ENCODE data around the gene PLEKHG4. TPM values are rescaled to one million over a fixed set of nuclear protein-coding genes. Genes with fewer than 3 reads are reported as not detected.

Gene PLEKHG4
- polyA plus RNA-seq, 1 of the 3 experiments (the other 2 are of a cell fraction): 65.5 TPM

GRCh38 chr16:67248073-67248400, 31.3 kb upstream of the PLEKHG4 start:
- Histone ChIP-seq H2AFZ (ENCODE audit: low read depth) (peak overlapping the region; percentile 85), H3K27me3 (ENCODE audit: insufficient read depth) (no peaks in the 10 kb centered on the region), H4K20me1 (ENCODE audit: insufficient read depth) (no peaks in the 10 kb centered on the region), H3K79me2 (ENCODE audit: insufficient read depth) (peaks cover 37% of the 10 kb centered on the region), H3K9me3 (no peaks in the 10 kb centered on the region), H3K4me3 (ENCODE audit: low read depth in 2 of 2, low read length in 1 of 2) (peak overlapping the region; percentile 92 to 95), H3F3A (replicated peaks; ENCODE audit: insufficient read depth) (peaks cover 39% of the 10 kb centered on the region), H3K27ac (ENCODE audit: low read depth in 2 of 2, low read length in 1 of 2) (peak overlapping the region; percentile 46 to 69; a peak in 3 of 4 replicates), H3K9me2 (no peaks in the 10 kb centered on the region), H3K4me2 (peak overlapping the region; percentile 98), H3K9ac (peak overlapping the region; percentile 88), H3K36me3 (replicated peaks in 1 of 2; ENCODE audit: control insufficient read depth in 1 of 2, insufficient read depth in 2 of 2, low read length in 1 of 2) (no peaks in the 10 kb centered on the region), H3K4me1 (ENCODE audit: control insufficient read depth in 1 of 2, insufficient read depth in 2 of 2, low read depth in 1 of 2, low read length in 1 of 2) (peaks cover 43 to 48% of the 10 kb centered on the region in 2 experiments)
- TF ChIP-seq REST (IDR thresholded peaks at IDR 0.05; ENCODE audit: low read depth, low read length): no peak
- no peak for TF ChIP-seq TCF12 (IDR thresholded peaks at IDR 0.05)
- TF ChIP-seq JUND (IDR thresholded peaks at IDR 0.05): no peak
- TF ChIP-seq USF1 (IDR thresholded peaks at IDR 0.05; ENCODE audit: borderline replicate concordance, low read depth): no peak
- TF ChIP-seq SMC3 (IDR thresholded peaks at IDR 0.05; ENCODE audit: low read depth, low read length): no peak
- TF ChIP-seq POLR2AphosphoS5 (IDR thresholded peaks at IDR 0.05; ENCODE audit: low read depth, low read length): no peak
- 0 out of 2 replicates have a peak, but pooled peaks have one; percentile 3 for TF ChIP-seq SIN3A (IDR thresholded peaks at IDR 0.05; ENCODE audit: borderline replicate concordance, low read depth, low read length)
- no peak for TF ChIP-seq RAD21 (IDR thresholded peaks at IDR 0.05; ENCODE audit: low read length)
- no peak for TF ChIP-seq USF2 (IDR thresholded peaks at IDR 0.05; ENCODE audit: borderline replicate concordance, low read depth, low read length)
- no peak for TF ChIP-seq GATA2 (CRISPR knock-in tag; IDR thresholded peaks at IDR 0.05)
- no peak for TF ChIP-seq IRF3 (IDR thresholded peaks at IDR 0.05; ENCODE audit: low read depth, low read length)
- TF ChIP-seq NFIC (IDR thresholded peaks at IDR 0.05; ENCODE audit: borderline replicate concordance): no peak
- TF ChIP-seq MXI1 (IDR thresholded peaks at IDR 0.05; ENCODE audit: low read depth, low read length): 0 out of 2 replicates have a peak, but pooled peaks have one; percentile 14
- TF ChIP-seq GABPA (IDR thresholded peaks at IDR 0.05; ENCODE audit: low read depth): no peak
- TF ChIP-seq TAF1 (IDR thresholded peaks at IDR 0.05; ENCODE audit: borderline replicate concordance, low read depth, low read length): no peak
- peak; percentile 41; the same call in 1 of the 2 replicates for TF ChIP-seq MAX (IDR thresholded peaks at IDR 0.05; ENCODE audit: low read depth)
- no peak for TF ChIP-seq RXRA (IDR thresholded peaks at IDR 0.05; ENCODE audit: borderline replicate concordance, low read depth)
- TF ChIP-seq EZH2phosphoT487 (IDR thresholded peaks at IDR 0.05; ENCODE audit: borderline replicate concordance, low read depth): no peak
- TF ChIP-seq CTCF (IDR thresholded peaks at IDR 0.05): no peak
- no peak for TF ChIP-seq FOXM1 (IDR thresholded peaks at IDR 0.05; ENCODE audit: low read depth)
- WGBS (ENCODE audit: low lambda C conversion rate): 11% methylated on average over 7 of the region's 7 CpGs
- ChIA-PET CTCF (interaction anchor here (0.9 to 4.5 kb wide), 12 partner anchors 10 to 93 kb away, joined by 3 to 21 read pairs (median 4); partner anchors contain the start of gene TMEM208), POLR2A (interaction anchor here (0.6 to 4.0 kb wide), 4 partner anchors 21 to 406 kb away, joined by 3 to 14 read pairs (median 4); partner anchors contain the start of gene TMEM208)
- DNase-seq: no peak

All from SK-N-SH (cell line).